Fibroblast of the aortic adventitia (primary cell): ENCODE measurements around the gene MEAK7. TPM values are rescaled to one million over a fixed set of nuclear protein-coding genes. Genes with fewer than 3 reads are reported as not detected.
A peak's percentile ranks its signal among the peaks of the same experiment; 100 is the strongest.

Experiments used
- DNase-seq: peaks from one replicate; pipeline ENCODE4 v3.0.0-alpha.2; 2010; ENCODE audit warnings: low read depth
- H3K4me3 ChIP-seq: 2 replicates; pipeline ENCODE4 v1.5.1; 2011; ENCODE audit warnings: low read depth, mild to moderate bottlenecking, control low read depth, low read length, moderate library complexity
- total RNA-seq: library from RNA; depleted of rRNA; stranded (reverse); fragments of >200 nt; gene quantifications from 2 replicates; pipeline ENCODE4 v1.2.3, GENCODE V29; 2012; ENCODE audit warnings: low replicate concordance
- TF ChIP-seq, protein P1 (sequence below): IDR thresholded peaks from 2 replicates; pipeline ENCODE4 v1.5.1; 2011; ENCODE audit warnings: mild to moderate bottlenecking, low read length, control low read depth, inconsistent platforms; ENCODE audit not compliant: insufficient read depth

Gene MEAK7
- total RNA-seq, 1 donor: 19.1 TPM

DNA sequence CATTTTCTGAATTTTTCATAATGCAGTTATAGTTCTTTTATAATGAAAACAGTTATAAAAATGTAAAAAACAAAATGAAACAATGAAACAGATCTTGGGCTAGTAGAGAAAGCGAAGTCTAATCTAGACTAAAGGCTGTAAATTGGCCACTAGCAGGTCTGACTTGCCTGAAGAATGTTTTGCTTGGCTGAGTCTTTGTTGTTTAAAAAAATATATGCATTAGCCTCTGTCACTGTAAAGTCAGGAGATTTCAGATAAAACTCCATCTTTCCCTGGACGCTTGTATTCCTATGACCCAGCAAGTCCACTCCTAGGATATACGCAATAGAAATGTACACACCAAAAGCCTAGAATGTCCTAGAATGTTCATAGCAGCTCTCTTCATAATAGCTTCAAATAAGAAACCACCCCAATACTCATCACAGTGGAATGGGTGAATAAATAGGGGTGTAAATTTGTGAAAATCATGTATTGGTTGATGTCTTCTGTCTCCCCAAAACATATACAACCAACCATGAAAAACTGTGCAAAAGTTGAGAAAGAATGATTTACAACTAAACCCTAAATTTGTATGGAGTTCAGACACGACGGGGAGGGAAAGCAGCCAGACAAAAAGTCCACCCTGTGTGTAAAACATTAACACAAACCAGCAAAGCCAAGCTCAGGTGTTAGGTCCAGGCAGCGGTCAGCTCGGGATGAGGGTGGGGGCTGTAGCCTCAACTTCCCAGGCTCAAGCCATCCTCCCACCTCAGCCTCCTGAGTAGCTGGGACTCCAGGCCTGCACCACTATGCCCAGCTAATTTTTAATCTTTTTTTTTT, 37.7 kb upstream of the MEAK7 start:
- peak; percentile 78 for DNase-seq
- no peak overlapping the region for H3K4me3 ChIP-seq
- TF ChIP-seq, protein P1, sequence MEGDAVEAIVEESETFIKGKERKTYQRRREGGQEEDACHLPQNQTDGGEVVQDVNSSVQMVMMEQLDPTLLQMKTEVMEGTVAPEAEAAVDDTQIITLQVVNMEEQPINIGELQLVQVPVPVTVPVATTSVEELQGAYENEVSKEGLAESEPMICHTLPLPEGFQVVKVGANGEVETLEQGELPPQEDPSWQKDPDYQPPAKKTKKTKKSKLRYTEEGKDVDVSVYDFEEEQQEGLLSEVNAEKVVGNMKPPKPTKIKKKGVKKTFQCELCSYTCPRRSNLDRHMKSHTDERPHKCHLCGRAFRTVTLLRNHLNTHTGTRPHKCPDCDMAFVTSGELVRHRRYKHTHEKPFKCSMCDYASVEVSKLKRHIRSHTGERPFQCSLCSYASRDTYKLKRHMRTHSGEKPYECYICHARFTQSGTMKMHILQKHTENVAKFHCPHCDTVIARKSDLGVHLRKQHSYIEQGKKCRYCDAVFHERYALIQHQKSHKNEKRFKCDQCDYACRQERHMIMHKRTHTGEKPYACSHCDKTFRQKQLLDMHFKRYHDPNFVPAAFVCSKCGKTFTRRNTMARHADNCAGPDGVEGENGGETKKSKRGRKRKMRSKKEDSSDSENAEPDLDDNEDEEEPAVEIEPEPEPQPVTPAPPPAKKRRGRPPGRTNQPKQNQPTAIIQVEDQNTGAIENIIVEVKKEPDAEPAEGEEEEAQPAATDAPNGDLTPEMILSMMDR: no peak

DNA sequence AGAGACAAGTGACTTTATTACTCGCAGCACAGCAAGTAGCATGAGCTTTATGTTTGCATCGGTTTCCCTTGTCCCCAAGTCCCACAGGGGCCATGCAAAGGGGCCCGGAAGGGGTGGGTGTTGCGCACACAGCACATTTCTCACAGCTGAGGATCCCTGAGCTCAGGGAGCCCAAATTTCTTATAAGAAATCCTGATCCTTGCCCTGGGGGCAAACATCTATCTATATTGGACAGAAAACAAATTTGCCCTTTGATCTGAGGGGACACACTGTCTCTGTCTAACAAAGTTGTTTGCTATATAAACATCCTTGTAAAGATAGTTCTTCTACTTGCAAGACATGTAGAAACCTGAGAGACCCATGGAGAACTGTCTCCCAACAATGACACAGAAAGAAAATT, 35.7 kb upstream of the MEAK7 start:
- no peak for DNase-seq
- H3K4me3 ChIP-seq: no peak overlapping the region
- TF ChIP-seq, protein P1: no peak

DNA sequence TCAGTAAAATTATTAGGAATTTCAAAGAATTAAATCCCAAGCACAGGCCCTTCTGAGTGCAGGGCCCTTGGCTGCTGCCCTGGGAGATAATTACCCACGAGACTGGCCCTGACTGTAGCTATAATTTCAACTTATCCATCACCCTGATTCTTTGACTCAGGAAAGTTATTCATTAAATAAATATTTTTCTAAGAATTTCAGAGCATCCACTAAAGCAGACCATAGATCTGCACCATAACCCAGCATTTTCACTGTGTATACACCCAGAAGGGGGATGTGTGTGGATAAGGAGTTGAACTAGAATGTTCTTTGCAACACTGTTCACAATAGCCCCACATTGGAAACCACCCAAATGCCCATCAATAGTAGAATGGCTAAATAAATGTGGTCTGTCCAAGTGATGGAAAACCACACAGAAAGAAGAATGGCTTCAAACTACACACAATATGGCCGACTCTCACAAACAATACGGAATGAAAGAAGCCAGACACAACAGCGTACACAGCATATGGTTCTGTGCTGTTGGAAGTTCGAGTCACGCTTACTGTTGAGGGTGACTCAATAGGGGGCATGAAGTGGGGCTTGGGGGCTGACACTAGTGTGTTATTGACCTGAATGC, 33.9 kb upstream of the MEAK7 start:
- TF ChIP-seq, protein P1: no peak
- no peak for DNase-seq
- H3K4me3 ChIP-seq: no peak overlapping the region

DNA sequence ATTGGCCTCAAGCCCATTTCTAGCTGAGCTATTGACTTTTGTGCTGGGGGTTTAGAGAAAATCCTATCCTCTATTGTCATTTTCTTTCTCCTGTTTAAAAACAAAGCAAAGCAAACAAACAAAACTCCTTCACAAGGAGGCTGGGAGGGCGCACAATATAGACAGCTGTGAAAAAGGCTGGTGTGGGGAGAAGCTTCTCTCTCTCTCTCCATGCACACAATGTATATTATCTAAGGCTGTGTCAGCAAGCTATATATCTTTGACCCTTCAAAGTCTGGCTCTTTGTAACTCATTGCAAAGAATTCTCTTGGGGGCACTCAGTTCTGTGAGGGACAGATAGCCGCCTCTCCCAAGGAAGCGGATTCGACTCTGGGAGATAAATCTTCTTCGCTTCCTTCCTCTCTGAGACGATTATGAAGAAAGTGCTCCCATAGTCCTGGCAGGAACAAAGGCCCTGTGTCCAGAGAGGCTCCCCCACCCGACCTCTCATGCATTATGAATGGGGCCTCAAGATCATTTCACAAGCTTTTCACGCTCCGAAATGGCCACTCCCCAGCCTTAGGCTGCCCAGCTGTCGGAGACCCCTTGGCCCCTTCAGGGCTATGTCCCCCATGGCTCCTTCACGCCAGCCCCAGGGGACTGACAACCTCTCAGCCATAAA, 33.2 kb upstream of the MEAK7 start:
- no peak for DNase-seq
- H3K4me3 ChIP-seq: no peak overlapping the region
- TF ChIP-seq, protein P1: no peak

DNA sequence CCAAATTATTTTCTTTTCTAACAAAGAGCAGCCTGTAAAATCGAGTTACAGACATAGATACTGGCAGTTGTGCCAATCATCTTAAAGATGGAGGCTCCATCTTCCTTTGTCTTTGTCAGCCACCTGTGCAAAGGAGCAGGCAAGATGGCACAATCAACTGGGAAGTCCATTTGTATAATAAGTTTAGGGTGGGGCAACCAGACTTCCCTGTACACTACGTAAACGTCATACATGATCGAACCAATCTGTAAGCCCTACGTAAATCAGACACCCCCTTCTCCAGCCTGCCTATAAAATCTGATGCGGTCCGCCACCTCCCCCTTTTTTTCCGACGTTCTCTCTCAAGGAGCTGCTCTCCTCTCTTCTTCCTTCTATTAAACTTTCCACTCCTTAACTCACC, 31.4 kb upstream of the MEAK7 start:
- no peak for DNase-seq
- no peak overlapping the region for H3K4me3 ChIP-seq
- TF ChIP-seq, protein P1: no peak

DNA sequence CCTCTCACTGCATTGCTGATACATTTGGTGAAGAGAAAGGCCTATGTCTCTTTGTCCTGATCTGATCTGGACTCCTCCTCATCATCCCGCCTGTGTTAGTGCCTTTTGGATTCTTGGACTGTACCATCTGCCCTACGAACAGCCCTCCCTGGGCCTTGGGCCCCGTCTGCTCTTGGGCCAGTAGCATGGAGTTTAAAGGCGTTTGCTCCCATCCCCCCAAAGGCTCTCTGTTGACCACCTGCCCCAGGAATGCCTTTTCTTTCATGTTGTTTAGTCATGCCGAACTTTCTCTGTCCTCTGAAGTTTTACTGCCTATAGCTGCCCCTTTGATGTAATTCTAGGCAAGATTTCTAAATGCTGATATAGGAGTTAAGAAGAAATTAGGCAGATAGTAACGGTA, 30.9 kb upstream of the MEAK7 start:
- no peak for DNase-seq
- TF ChIP-seq, protein P1: no peak
- no peak overlapping the region for H3K4me3 ChIP-seq
